ENCODE data around the gene GLS2. TPM values are rescaled to one million over a fixed set of nuclear protein-coding genes. Genes with fewer than 3 reads are reported as not detected.

Gene GLS2
- total RNA-seq, 2 experiments from 2014 or later: 0.33 to 1.3 TPM

GRCh38 chr12:56484566-56484965 lies 3.4 kb downstream of the GLS2 start:
- POLR2A ChIA-PET: no interaction called here
- no peaks in the 10 kb centered on the region for H3K9me3 Mint-ChIP-seq

DNA sequence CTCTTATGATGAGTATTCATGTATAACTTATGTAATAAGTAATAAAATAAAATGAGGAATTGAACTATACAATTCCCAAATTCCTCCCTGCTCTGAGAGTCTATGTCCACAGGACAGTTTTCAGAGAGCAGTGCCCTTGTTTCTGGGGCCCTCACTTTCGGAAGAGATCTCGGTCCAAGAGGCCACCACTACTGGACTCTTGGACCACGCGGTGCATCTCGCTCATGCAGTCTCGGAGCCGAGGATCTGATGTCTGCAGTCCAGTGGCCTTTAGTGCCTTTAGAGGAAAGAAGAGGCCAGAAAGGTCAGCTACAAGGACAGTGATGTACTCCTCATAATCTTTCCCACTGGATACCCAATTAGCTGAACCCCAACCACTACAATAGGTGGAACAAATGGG lies 8.3 kb downstream of the GLS2 start:
- CTCF ChIA-PET: interaction anchor here (1.0 kb wide), 1 partner anchor 11 kb away, joined by 3 read pairs; no protein-coding TSS in a partner anchor

More at GRCh38 chr12:56484566-56484965, 3.4 kb downstream of the GLS2 start:
- Mint-ChIP-seq H3K27me3 (peaks cover 26% of the 10 kb centered on the region), H3K27ac (no peak overlapping the region), H3K4me3 (no peak overlapping the region), H3K4me1 (peaks cover 27% of the 10 kb centered on the region), H3K36me3 (ENCODE audit: low read depth) (no peaks in the 10 kb centered on the region)
- DNase-seq: no peak
- CTCF ChIA-PET: no interaction called here

GRCh38 chr12:56477521-56478225 lies 10.3 kb downstream of the GLS2 start:
- H3K27me3 Mint-ChIP-seq: no peaks in the 10 kb centered on the region
- no peak overlapping the region for H3K4me3 Mint-ChIP-seq
- DNase-seq: no peak
- no peaks in the 10 kb centered on the region for H3K9me3 Mint-ChIP-seq
- H3K36me3 Mint-ChIP-seq (ENCODE audit: low read depth): peaks cover 3% of the 10 kb centered on the region
- CTCF ChIA-PET: interaction anchor here (0.6 kb wide), 1 partner anchor 14 kb away, joined by 5 read pairs; no protein-coding TSS in a partner anchor
- peaks cover 7% of the 10 kb centered on the region for H3K4me1 Mint-ChIP-seq
- H3K27ac Mint-ChIP-seq: no peak overlapping the region
- POLR2A ChIA-PET: no interaction called here

More for the DNA sequence above, 8.3 kb downstream of the GLS2 start:
- H3K36me3 Mint-ChIP-seq (ENCODE audit: low read depth): no peaks in the 10 kb centered on the region
- POLR2A ChIA-PET: interaction anchor here (1.3 to 3.4 kb wide), 2 partner anchors 10 to 12 kb away, joined by 5 to 13 read pairs; partner anchors contain the start of gene SPRYD4
- H3K4me3 Mint-ChIP-seq: no peak overlapping the region
- no peak overlapping the region for H3K27ac Mint-ChIP-seq
- H3K9me3 Mint-ChIP-seq: no peaks in the 10 kb centered on the region
- H3K27me3 Mint-ChIP-seq: no peaks in the 10 kb centered on the region
- no peak for DNase-seq
- peaks cover 7% of the 10 kb centered on the region for H3K4me1 Mint-ChIP-seq

DNA sequence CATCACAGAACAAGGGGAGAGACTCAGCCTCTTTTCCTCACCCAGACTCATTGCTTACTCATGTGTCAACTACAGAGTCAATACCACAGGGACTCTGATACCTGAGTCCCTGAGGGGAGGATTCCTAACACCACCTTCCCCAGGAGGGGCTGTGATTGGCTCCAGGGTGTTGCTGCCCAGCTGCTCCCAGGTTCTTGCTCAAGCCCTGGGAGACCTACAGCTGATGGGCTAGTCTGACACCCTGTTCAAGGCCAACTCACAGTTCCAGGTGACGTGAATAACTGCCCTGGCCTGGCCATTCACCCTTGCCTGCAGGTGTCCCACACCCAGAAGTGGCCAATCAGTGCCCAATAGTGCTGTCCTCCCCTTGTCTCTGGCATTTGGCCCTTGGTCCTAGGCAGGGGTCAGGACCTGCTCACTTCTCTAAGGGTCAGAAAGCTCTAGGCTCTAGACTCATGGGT lies 11.0 kb downstream of the GLS2 start:
- H3K36me3 Mint-ChIP-seq (ENCODE audit: low read depth): peaks cover 4% of the 10 kb centered on the region
- CTCF ChIA-PET: interaction anchor here (1.0 kb wide), 1 partner anchor 13 kb away, joined by 3 read pairs; no protein-coding TSS in a partner anchor
- no peak overlapping the region for H3K27ac Mint-ChIP-seq

DNA sequence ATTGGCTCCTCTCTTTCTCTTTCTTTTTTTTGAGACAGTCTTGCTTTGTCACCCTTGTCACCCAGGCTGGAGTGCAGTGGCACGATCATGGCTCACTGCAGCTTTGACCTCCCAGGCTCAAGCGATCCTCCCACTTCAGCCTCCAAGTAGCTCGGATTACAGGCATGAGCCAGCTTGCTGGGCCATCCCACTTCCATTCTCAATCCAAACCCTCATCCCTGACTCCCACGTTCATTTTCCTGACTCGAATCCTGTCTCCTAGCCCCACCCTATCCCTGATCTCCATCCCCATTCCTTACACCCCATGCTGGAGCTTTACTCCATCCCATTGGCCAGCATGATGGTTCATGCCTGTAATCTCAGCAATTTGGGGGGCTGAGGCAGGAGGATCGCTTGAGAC lies 11.8 kb downstream of the GLS2 start:
- no peak overlapping the region for H3K27ac Mint-ChIP-seq
- no peaks in the 10 kb centered on the region for H3K27me3 Mint-ChIP-seq
- H3K36me3 Mint-ChIP-seq (ENCODE audit: low read depth): peaks cover 5% of the 10 kb centered on the region
- no peak overlapping the region for H3K4me3 Mint-ChIP-seq
- ChIA-PET POLR2A (interaction anchor here (0.7 to 0.9 kb wide), 2 partner anchors 12 to 43 kb away, joined by 3 read pairs; partner anchors contain the start of gene GLS2), CTCF (interaction anchor here (1.0 kb wide), 1 partner anchor 12 kb away, joined by 3 read pairs; no protein-coding TSS in a partner anchor)
- H3K9me3 Mint-ChIP-seq: no peaks in the 10 kb centered on the region
- no peak for DNase-seq
- H3K4me1 Mint-ChIP-seq: peaks cover 8% of the 10 kb centered on the region

More for the DNA sequence above, 11.0 kb downstream of the GLS2 start:
- no peak for DNase-seq
- Mint-ChIP-seq H3K4me3 (no peak overlapping the region), H3K4me1 (peaks cover 7% of the 10 kb centered on the region), H3K9me3 (no peaks in the 10 kb centered on the region), H3K27me3 (no peaks in the 10 kb centered on the region)
- POLR2A ChIA-PET: interaction anchor here (0.7 kb wide), 1 partner anchor 42 kb away, joined by 3 read pairs; no protein-coding TSS in a partner anchor

DNA sequence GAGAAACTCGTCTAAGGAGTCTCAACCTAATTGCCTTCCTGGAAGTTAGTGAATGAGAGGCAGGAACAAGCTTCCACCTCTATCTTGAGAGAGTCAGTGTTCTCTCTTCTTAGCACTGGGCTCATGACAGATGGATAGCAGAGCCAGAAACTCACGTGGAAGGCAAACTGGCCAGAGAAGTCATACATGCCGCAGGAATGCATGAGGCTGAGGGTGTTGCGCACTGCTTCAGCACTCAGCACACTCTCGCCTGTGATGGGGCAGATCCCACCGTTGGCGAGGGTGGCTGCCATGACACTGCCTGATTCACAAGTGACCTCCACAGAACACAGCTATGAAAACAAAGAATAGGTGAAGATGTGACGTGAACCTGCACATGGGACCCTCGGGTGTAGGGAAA lies 13.6 kb downstream of the GLS2 start:
- POLR2A ChIA-PET: interaction anchor here (0.6 kb wide), 1 partner anchor 223 kb away, joined by 3 read pairs; no protein-coding TSS in a partner anchor
- Mint-ChIP-seq H3K36me3 (ENCODE audit: low read depth) (peaks cover 12% of the 10 kb centered on the region), H3K27ac (no peak overlapping the region), H3K9me3 (no peaks in the 10 kb centered on the region), H3K4me3 (no peak overlapping the region), H3K4me1 (peaks cover 11% of the 10 kb centered on the region), H3K27me3 (no peaks in the 10 kb centered on the region)
- DNase-seq: no peak
- CTCF ChIA-PET: no interaction called here

GRCh38 chr12:56469007-56469930 lies 18.7 kb downstream of the GLS2 start:
- no peak for DNase-seq
- CTCF ChIA-PET: interaction anchor here (0.6 to 3.7 kb wide), 4 partner anchors 11 to 351 kb away, joined by 3 to 10 read pairs (median 4); partner anchors contain the start of genes STAT2 and ZC3H10

DNA sequence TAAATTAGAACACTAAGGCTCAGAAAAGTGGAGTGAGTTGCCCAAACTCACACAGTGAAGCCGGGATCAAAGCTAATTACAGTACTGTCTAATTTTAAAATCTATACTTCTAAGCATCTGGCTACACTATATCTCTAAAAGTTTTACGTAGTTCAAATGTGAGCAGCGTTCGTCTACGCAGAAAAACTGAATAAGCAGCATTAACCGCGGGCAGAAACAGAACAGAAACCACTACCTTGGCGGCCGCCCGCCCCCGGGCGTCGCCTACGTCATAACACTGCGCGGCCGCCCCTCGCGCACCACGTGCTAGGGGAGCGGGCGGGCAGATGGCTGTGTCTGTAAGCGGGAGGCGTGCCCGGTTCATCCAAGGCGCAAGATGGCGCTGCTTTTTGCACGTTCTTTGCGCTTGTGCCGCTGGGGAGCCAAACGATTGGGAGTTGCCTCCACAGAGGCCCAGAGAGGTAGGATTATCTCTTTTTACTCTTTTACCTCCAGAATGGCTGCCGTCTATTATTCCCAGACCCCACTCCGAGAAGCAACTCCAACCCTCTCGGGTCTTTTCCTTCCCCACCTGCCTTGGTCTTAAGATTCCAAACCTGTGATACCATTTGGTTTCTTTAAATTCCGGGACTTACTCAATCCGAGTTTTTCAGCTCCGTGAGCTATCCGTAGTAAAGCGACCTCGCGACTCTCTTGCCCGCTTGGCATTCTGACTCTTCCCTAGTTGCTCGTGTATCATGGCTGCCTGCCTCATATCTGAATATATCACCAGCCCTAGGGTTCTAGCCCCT lies 19.6 kb downstream of the GLS2 start, which contains the start of gene SPRYD4:
TSS of gene SPRYD4 (plus strand) at position 363 of the 791 bp plus-strand sequence. CDS start at position 377, 14 bp downstream.
- POLR2A ChIA-PET: interaction anchor here (0.8 to 3.0 kb wide), 15 partner anchors 9 to 351 kb away, joined by 3 to 27 read pairs (median 5); partner anchors contain the start of genes ANKRD52, CNPY2, ESYT1 and MIP
- DNase-seq: peak; percentile 96
- CTCF ChIA-PET: interaction anchor here (0.6 to 3.7 kb wide), 6 partner anchors 12 to 279 kb away, joined by 3 to 10 read pairs (median 3); partner anchors contain the start of genes SMARCC2 and STAT2
- peak within 1 kb of the TSS; percentile 94 for H3K27ac Mint-ChIP-seq
- no peaks in the 10 kb centered on the region for H3K27me3 Mint-ChIP-seq
- H3K4me1 Mint-ChIP-seq: peaks cover 29% of the 10 kb centered on the region
- H3K4me3 Mint-ChIP-seq: peak within 1 kb of the TSS; percentile 94
- H3K9me3 Mint-ChIP-seq: no peaks in the 10 kb centered on the region
- H3K36me3 Mint-ChIP-seq (ENCODE audit: low read depth): peaks cover 20% of the 10 kb centered on the region

More at GRCh38 chr12:56469007-56469930, 18.7 kb downstream of the GLS2 start:
- Mint-ChIP-seq H3K4me3 (peak overlapping the region; percentile 94), H3K9me3 (no peaks in the 10 kb centered on the region), H3K36me3 (ENCODE audit: low read depth) (peaks cover 20% of the 10 kb centered on the region), H3K27ac (peak overlapping the region; percentile 94), H3K27me3 (no peaks in the 10 kb centered on the region), H3K4me1 (peaks cover 26% of the 10 kb centered on the region)
- POLR2A ChIA-PET: interaction anchor here (0.6 to 3.0 kb wide), 13 partner anchors 10 to 1225 kb away, joined by 3 to 27 read pairs (median 5); partner anchors contain the start of genes ANKRD52, ESYT1, MIP and SMARCC2

DNA sequence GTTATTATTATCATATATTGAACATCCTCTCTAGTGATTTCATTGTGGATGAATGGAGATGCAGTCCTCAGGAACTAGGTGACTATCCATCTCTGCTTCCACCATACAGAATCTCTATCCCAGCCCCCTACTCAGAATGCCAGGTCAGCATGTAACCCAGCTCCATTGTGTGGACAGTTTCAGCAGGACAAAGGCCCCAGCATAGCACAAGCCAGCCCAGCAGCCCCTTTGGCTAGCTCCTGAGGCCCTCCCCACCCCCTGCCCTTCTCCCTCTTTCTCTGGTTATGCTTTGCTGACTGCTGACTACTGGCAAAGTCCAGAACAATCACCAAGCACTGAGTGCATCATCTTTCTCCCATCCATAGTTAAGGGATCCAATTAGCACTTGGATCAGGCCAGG lies 25.4 kb downstream of the GLS2 start:
- no peaks in the 10 kb centered on the region for H3K36me3 Mint-ChIP-seq (ENCODE audit: low read depth)
- POLR2A ChIA-PET: interaction anchor here (1.3 to 7.6 kb wide), 2 partner anchors 14 to 45 kb away, joined by 3 to 66 read pairs; partner anchors contain the start of gene TIMELESS
- no peak overlapping the region for H3K27ac Mint-ChIP-seq
- no peaks in the 10 kb centered on the region for H3K9me3 Mint-ChIP-seq
- H3K27me3 Mint-ChIP-seq: no peaks in the 10 kb centered on the region
- CTCF ChIA-PET: interaction anchor here (1.7 to 2.9 kb wide), 5 partner anchors 13 to 176 kb away, joined by 6 to 12 read pairs (median 8); partner anchors contain the start of genes STAT2 and TIMELESS
- DNase-seq: no peak
- no peak overlapping the region for H3K4me3 Mint-ChIP-seq
- H3K4me1 Mint-ChIP-seq: peaks cover 11% of the 10 kb centered on the region

DNA sequence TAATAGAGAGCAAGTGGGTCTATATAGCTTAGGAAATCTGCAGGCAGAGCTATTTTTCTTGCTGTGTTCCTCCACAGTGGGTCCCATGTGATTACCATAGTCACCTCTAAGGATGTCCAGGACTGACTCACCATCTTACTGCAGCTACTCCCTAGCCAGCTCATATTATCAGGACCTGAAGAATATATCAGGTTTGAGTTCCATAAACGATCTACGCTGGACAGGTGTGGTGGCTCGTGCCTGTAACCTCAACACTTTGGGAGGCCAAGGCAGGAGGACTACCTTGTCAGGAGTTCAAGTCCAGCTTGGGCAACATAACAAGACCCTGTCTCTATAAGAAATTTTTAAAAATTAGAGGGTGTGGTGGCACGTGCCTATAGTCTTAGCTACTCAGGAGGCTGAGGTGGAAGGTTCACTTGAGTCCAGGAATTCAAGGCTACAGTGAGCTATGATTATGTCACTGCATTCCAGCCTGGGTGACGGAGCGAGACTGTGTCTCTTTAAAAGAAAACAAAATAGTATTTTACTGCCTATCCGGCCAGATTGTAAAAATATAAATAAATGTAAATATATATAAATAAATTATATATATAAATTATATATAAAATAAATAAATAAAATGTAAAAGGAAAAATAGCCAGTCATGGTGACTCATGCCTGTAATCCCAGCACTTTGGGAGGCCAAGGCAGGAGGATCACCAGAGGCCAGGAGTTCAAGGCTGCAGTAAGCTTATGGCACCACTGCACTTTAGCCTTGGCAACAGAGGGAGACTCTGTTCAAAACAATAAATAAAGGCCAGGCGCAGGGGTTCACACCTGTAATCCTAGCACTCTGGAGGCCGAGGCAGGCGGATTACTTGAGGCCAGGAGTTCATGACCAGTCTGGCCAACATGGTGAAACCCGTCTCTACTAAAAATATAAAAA lies 26.5 kb downstream of the GLS2 start:
- H3K27ac Mint-ChIP-seq: no peak overlapping the region
- DNase-seq: no peak
- H3K4me3 Mint-ChIP-seq: no peak overlapping the region
- ChIA-PET POLR2A (interaction anchor here (0.7 to 7.6 kb wide), 4 partner anchors 13 to 102 kb away, joined by 3 to 66 read pairs (median 4); partner anchors contain the start of genes STAT2 and TIMELESS), CTCF (interaction anchor here (0.7 to 2.9 kb wide), 6 partner anchors 12 to 343 kb away, joined by 3 to 12 read pairs (median 6); partner anchors contain the start of genes SMARCC2, STAT2, TIMELESS and ZC3H10)
- peaks cover 7% of the 10 kb centered on the region for H3K4me1 Mint-ChIP-seq
- no peaks in the 10 kb centered on the region for H3K9me3 Mint-ChIP-seq
- H3K27me3 Mint-ChIP-seq: no peaks in the 10 kb centered on the region
- no peaks in the 10 kb centered on the region for H3K36me3 Mint-ChIP-seq (ENCODE audit: low read depth)

Measured in activated CD4-positive, alpha-beta memory T cell treated with anti-CD3 and anti-CD28 coated beads, Interleukin-2, amount 10 ng/mL, durations not matched to agents 7 days and 5 days (primary cell).